ENCODE data around the gene WDR26.

WDR26 gene

GRCh38 chr1:224457782-224458144 is 23.2 kb upstream of the WDR26 start:
- no peak overlapping the region for H3K4me3 ChIP-seq (ENCODE audit: extremely low read depth, insufficient read depth, low read length, poor library complexity, severe bottlenecking)
- no peaks in the 10 kb centered on the region for H3K36me3 ChIP-seq (ENCODE audit: control insufficient read depth, insufficient read depth, low read length)
- 88 to 100% methylated on average over 1 of the region's 1 CpG for WGBS, 2 experiments (ENCODE audit: insufficient coverage in 2 of 2)
- H3K27ac ChIP-seq (ENCODE audit: low read depth, low read length, severe bottlenecking) = no peak overlapping the region
- H3K4me1 ChIP-seq (ENCODE audit: control insufficient read depth, insufficient read depth, low read length, poor library complexity, severe bottlenecking) = peaks cover 21% of the 10 kb centered on the region
- no peaks in the 10 kb centered on the region for H3K9me3 ChIP-seq (ENCODE audit: control insufficient read depth, low read length)

GRCh38 chr1:224456637-224456953 is 22.0 kb upstream of the WDR26 start:
- H3K4me1 ChIP-seq (ENCODE audit: control insufficient read depth, insufficient read depth, low read length, poor library complexity, severe bottlenecking) = peaks cover 21% of the 10 kb centered on the region
- H3K9me3 ChIP-seq (ENCODE audit: control insufficient read depth, low read length) = no peaks in the 10 kb centered on the region
- no peak overlapping the region for H3K4me3 ChIP-seq (ENCODE audit: extremely low read depth, insufficient read depth, low read length, poor library complexity, severe bottlenecking)
- no peaks in the 10 kb centered on the region for H3K36me3 ChIP-seq (ENCODE audit: control insufficient read depth, insufficient read depth, low read length)
- WGBS, 2 experiments (ENCODE audit: insufficient coverage in 2 of 2) = 93 to 99% methylated on average over 5 of the region's 7 CpGs
- no peak overlapping the region for H3K27ac ChIP-seq (ENCODE audit: low read depth, low read length, severe bottlenecking)

GRCh38 chr1:224454402-224455055 is 19.9 kb upstream of the WDR26 start:
- Histone ChIP-seq H3K4me1 (ENCODE audit: control insufficient read depth, insufficient read depth, low read length, poor library complexity, severe bottlenecking) (peaks cover 21% of the 10 kb centered on the region), H3K9me3 (ENCODE audit: control insufficient read depth, low read length) (no peaks in the 10 kb centered on the region), H3K4me3 (ENCODE audit: extremely low read depth, insufficient read depth, low read length, poor library complexity, severe bottlenecking) (no peak overlapping the region), H3K36me3 (ENCODE audit: control insufficient read depth, insufficient read depth, low read length) (no peaks in the 10 kb centered on the region), H3K27ac (ENCODE audit: low read depth, low read length, severe bottlenecking) (no peak overlapping the region)
- WGBS, 2 experiments (ENCODE audit: insufficient coverage in 2 of 2) = 59 to 87% methylated on average over 3 to 4 of the region's 8 CpGs

GRCh38 chr1:224450561-224451350 is 16.2 kb upstream of the WDR26 start:
- H3K27ac ChIP-seq (ENCODE audit: low read depth, low read length, severe bottlenecking) = no peak overlapping the region
- no peaks in the 10 kb centered on the region for H3K4me1 ChIP-seq (ENCODE audit: control insufficient read depth, insufficient read depth, low read length, poor library complexity, severe bottlenecking)
- no peak overlapping the region for H3K4me3 ChIP-seq (ENCODE audit: extremely low read depth, insufficient read depth, low read length, poor library complexity, severe bottlenecking)
- WGBS, 2 experiments (ENCODE audit: insufficient coverage in 2 of 2) = 96 to 97% methylated on average over 6 to 7 of the region's 7 CpGs
- H3K36me3 ChIP-seq (ENCODE audit: control insufficient read depth, insufficient read depth, low read length) = no peaks in the 10 kb centered on the region
- no peaks in the 10 kb centered on the region for H3K9me3 ChIP-seq (ENCODE audit: control insufficient read depth, low read length)

- Histone ChIP-seq H3K9me3 (ENCODE audit: control insufficient read depth, low read length) (no peaks in the 10 kb centered on the region), H3K27ac (ENCODE audit: low read depth, low read length, severe bottlenecking) (no peak overlapping the region), H3K4me3 (ENCODE audit: extremely low read depth, insufficient read depth, low read length, poor library complexity, severe bottlenecking) (no peak overlapping the region), H3K36me3 (ENCODE audit: control insufficient read depth, insufficient read depth, low read length) (no peaks in the 10 kb centered on the region), H3K4me1 (ENCODE audit: control insufficient read depth, insufficient read depth, low read length, poor library complexity, severe bottlenecking) (no peaks in the 10 kb centered on the region)
- whole genome bisulfite sequencing, 2 experiments (ENCODE audit: insufficient coverage in 2 of 2) = 87 to 93% methylated on average over 5 of the region's 5 CpGs
Observed at GRCh38 chr1:224450159-224450558, 15.6 kb upstream of the WDR26 start.

- 87 to 92% methylated on average over 6 of the region's 8 CpGs for WGBS, 2 experiments (ENCODE audit: insufficient coverage in 2 of 2)
- Histone ChIP-seq H3K27ac (ENCODE audit: low read depth, low read length, severe bottlenecking) (no peak overlapping the region), H3K9me3 (ENCODE audit: control insufficient read depth, low read length) (no peaks in the 10 kb centered on the region), H3K4me1 (ENCODE audit: control insufficient read depth, insufficient read depth, low read length, poor library complexity, severe bottlenecking) (no peaks in the 10 kb centered on the region), H3K4me3 (ENCODE audit: extremely low read depth, insufficient read depth, low read length, poor library complexity, severe bottlenecking) (no peak overlapping the region), H3K36me3 (ENCODE audit: control insufficient read depth, insufficient read depth, low read length) (no peaks in the 10 kb centered on the region)
Observed at GRCh38 chr1:224448453-224449017, 13.9 kb upstream of the WDR26 start.

GRCh38 chr1:224447971-224448370 is 13.4 kb upstream of the WDR26 start:
- Histone ChIP-seq H3K4me3 (ENCODE audit: extremely low read depth, insufficient read depth, low read length, poor library complexity, severe bottlenecking) (no peak overlapping the region), H3K36me3 (ENCODE audit: control insufficient read depth, insufficient read depth, low read length) (no peaks in the 10 kb centered on the region), H3K9me3 (ENCODE audit: control insufficient read depth, low read length) (no peaks in the 10 kb centered on the region), H3K27ac (ENCODE audit: low read depth, low read length, severe bottlenecking) (no peak overlapping the region), H3K4me1 (ENCODE audit: control insufficient read depth, insufficient read depth, low read length, poor library complexity, severe bottlenecking) (no peaks in the 10 kb centered on the region)
- 93 to 100% methylated on average over 1 to 2 of the region's 3 CpGs for WGBS, 2 experiments (ENCODE audit: insufficient coverage in 2 of 2)

GRCh38 chr1:224447251-224447650 is 12.7 kb upstream of the WDR26 start:
- Histone ChIP-seq H3K36me3 (ENCODE audit: control insufficient read depth, insufficient read depth, low read length) (no peaks in the 10 kb centered on the region), H3K4me3 (ENCODE audit: extremely low read depth, insufficient read depth, low read length, poor library complexity, severe bottlenecking) (no peak overlapping the region), H3K9me3 (ENCODE audit: control insufficient read depth, low read length) (no peaks in the 10 kb centered on the region), H3K4me1 (ENCODE audit: control insufficient read depth, insufficient read depth, low read length, poor library complexity, severe bottlenecking) (no peaks in the 10 kb centered on the region), H3K27ac (ENCODE audit: low read depth, low read length, severe bottlenecking) (no peak overlapping the region)
- 83 to 90% methylated on average over 1 to 2 of the region's 2 CpGs for WGBS, 2 experiments (ENCODE audit: insufficient coverage in 2 of 2)

- peaks cover 11% of the 10 kb centered on the region for H3K36me3 ChIP-seq (ENCODE audit: control insufficient read depth, insufficient read depth, low read length)
- no peak overlapping the region for H3K27ac ChIP-seq (ENCODE audit: low read depth, low read length, severe bottlenecking)
- peaks cover 5% of the 10 kb centered on the region for H3K4me1 ChIP-seq (ENCODE audit: control insufficient read depth, insufficient read depth, low read length, poor library complexity, severe bottlenecking)
- H3K4me3 ChIP-seq (ENCODE audit: extremely low read depth, insufficient read depth, low read length, poor library complexity, severe bottlenecking) = no peak overlapping the region
- H3K9me3 ChIP-seq (ENCODE audit: control insufficient read depth, low read length) = no peaks in the 10 kb centered on the region
- WGBS, 2 experiments (ENCODE audit: insufficient coverage in 2 of 2) = 94 to 99% methylated on average over 6 to 7 of the region's 7 CpGs
Observed at GRCh38 chr1:224438989-224439388, 4.4 kb upstream of the WDR26 start.

- peaks cover 7% of the 10 kb centered on the region for H3K36me3 ChIP-seq (ENCODE audit: control insufficient read depth, insufficient read depth, low read length)
- no peak overlapping the region for H3K27ac ChIP-seq (ENCODE audit: low read depth, low read length, severe bottlenecking)
- H3K4me1 ChIP-seq (ENCODE audit: control insufficient read depth, insufficient read depth, low read length, poor library complexity, severe bottlenecking) = peaks cover 5% of the 10 kb centered on the region
- H3K9me3 ChIP-seq (ENCODE audit: control insufficient read depth, low read length) = no peaks in the 10 kb centered on the region
- H3K4me3 ChIP-seq (ENCODE audit: extremely low read depth, insufficient read depth, low read length, poor library complexity, severe bottlenecking) = no peak overlapping the region
- 83% methylated on average over 1 of the region's 1 CpG; no CpG with 5 or more reads in 1 of the 2 experiments for WGBS, 2 experiments (ENCODE audit: insufficient coverage in 2 of 2)
Observed at GRCh38 chr1:224435999-224436398, 1.4 kb upstream of the WDR26 start.

GRCh38 chr1:224435318-224435763 is 744 bp upstream of the WDR26 start:
- H3K4me1 ChIP-seq (ENCODE audit: control insufficient read depth, insufficient read depth, low read length, poor library complexity, severe bottlenecking) = peaks cover 5% of the 10 kb centered on the region
- peak overlapping the region; percentile 71 for H3K27ac ChIP-seq (ENCODE audit: low read depth, low read length, severe bottlenecking)
- 0 to 5% methylated on average over 3 to 4 of the region's 4 CpGs for WGBS, 2 experiments (ENCODE audit: insufficient coverage in 2 of 2)
- no peaks in the 10 kb centered on the region for H3K9me3 ChIP-seq (ENCODE audit: control insufficient read depth, low read length)
- peak overlapping the region; percentile 74 for H3K4me3 ChIP-seq (ENCODE audit: extremely low read depth, insufficient read depth, low read length, poor library complexity, severe bottlenecking)
- peaks cover 4% of the 10 kb centered on the region for H3K36me3 ChIP-seq (ENCODE audit: control insufficient read depth, insufficient read depth, low read length)
